Thoracic aorta (tissue), 2 donors: ENCODE data around the gene LMCD1. TPM values are rescaled to one million over a fixed set of nuclear protein-coding genes. Genes with fewer than 3 reads are reported as not detected.

ENCODE experiments used
- ATAC-seq: fragments of 150-250 bp; one replicate; pipeline ENCODE4 v1.8.0; 2017; ENCODE audit warnings: low read depth; ENCODE audit not compliant: insufficient number of reproducible peaks, low FRiP score
- DNase-seq: peaks from one replicate; pipeline ENCODE4 v3.0.0-alpha.2; 2020; ENCODE audit warnings: low spot score
- H3K27ac ChIP-seq, 2 donors: fragments of 200-600 bp; sonication (generic); 1 replicate in 1 of 2; 2 replicates in 1 of 2; pipeline ENCODE4 v1.5.1; 2016; ENCODE audit warnings: mild to moderate bottlenecking in 2 of 2, moderate library complexity in 2 of 2
- H3K27me3 ChIP-seq: fragments of 200-600 bp; sonication (generic); replicated peaks from 2 replicates; pipeline ENCODE4 v1.6.0; 2016; ENCODE audit warnings: mild to moderate bottlenecking; ENCODE audit not compliant: insufficient read depth
- H3K36me3 ChIP-seq: fragments of 200-600 bp; sonication (generic); one replicate; pipeline ENCODE4 v1.5.1; 2016
- H3K4me1 ChIP-seq, 2 donors: fragments of 200-600 bp; sonication (generic); 1 replicate in 1 of 2; 2 replicates in 1 of 2; pipeline versions ENCODE4 v1.5.1 to v1.6.0; 2016; ENCODE audit warnings: low read depth in 2 of 2, mild to moderate bottlenecking in 1 of 2; ENCODE audit not compliant: control insufficient read depth in 1 of 2
- H3K4me3 ChIP-seq: fragments of 200-600 bp; sonication (generic); 2 replicates; pipeline ENCODE4 v1.5.1; 2016; ENCODE audit warnings: mild to moderate bottlenecking
- H3K9me3 ChIP-seq: fragments of 200-600 bp; sonication (generic); 2 replicates; pipeline ENCODE4 v1.5.1; 2016
- total RNA-seq, 2 donors: library from RNA; depleted of rRNA; stranded (reverse); fragments of >200 nt; gene quantifications; one replicate each; pipeline versions ENCODE4 v1.1.0 to v1.2.3, GENCODE V29; 2016
- TF ChIP-seq, protein P1 (sequence below): fragments of 200-600 bp; sonication (generic); IDR thresholded peaks from one replicate; pipeline ENCODE4 v1.5.1; 2019; ENCODE audit warnings: antibody characterized with exemption

The LMCD1 gene
- total RNA-seq, 2 donors from 2014 or later = 813 to 852 TPM

DNA sequence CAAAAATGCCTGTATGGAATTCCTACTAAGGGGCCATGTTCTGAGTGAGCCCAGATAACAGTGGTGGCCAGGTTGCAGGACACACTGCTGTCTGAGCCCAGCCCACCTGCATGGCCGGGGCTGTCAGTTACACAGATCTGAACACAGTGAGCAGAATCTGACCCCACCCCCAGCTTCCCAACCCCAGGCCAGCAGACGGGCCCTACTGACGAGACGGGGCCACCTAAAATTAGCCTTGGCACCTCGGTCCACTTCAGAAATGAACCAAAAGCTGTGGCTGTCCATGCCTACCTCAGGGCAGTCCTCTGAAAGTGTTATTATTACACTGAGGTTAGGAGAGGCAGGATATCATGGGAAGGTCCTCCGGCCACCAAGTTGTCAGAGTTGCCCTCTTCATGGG is 51.8 kb downstream of the LMCD1 start:
- ATAC-seq (no peak), DNase-seq (no peak)
- peaks cover 48% of the 10 kb centered on the region for H3K36me3 ChIP-seq
- TF ChIP-seq, protein P1, sequence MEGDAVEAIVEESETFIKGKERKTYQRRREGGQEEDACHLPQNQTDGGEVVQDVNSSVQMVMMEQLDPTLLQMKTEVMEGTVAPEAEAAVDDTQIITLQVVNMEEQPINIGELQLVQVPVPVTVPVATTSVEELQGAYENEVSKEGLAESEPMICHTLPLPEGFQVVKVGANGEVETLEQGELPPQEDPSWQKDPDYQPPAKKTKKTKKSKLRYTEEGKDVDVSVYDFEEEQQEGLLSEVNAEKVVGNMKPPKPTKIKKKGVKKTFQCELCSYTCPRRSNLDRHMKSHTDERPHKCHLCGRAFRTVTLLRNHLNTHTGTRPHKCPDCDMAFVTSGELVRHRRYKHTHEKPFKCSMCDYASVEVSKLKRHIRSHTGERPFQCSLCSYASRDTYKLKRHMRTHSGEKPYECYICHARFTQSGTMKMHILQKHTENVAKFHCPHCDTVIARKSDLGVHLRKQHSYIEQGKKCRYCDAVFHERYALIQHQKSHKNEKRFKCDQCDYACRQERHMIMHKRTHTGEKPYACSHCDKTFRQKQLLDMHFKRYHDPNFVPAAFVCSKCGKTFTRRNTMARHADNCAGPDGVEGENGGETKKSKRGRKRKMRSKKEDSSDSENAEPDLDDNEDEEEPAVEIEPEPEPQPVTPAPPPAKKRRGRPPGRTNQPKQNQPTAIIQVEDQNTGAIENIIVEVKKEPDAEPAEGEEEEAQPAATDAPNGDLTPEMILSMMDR = no peak
- no peak overlapping the region for H3K4me3 ChIP-seq
- peak overlapping the region; percentile 60 to 81 for H3K27ac ChIP-seq
- peaks cover 64 to 100% of the 10 kb centered on the region in 2 donors for H3K4me1 ChIP-seq
- no peaks in the 10 kb centered on the region for H3K9me3 ChIP-seq
- no peaks in the 10 kb centered on the region for H3K27me3 ChIP-seq

DNA sequence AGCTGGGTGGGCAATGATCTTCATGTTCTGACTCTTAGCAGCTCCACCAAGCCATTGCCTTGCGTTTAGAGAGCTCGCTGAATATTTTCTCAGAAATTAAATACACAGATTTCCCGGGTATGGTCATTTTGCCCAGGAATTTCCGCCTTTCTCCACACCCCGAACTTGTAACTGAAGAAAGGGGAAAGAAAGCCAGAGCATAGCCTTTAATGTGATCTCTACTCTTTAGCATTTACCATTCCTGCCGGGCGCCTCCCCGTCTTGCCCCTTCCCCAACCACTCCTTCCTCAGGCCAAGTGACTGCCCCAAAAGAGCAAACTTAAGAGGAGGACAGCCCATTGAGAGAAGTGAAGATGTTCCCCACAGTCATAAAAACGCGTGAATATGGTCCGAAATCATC is 53.1 kb downstream of the LMCD1 start:
- no peak for DNase-seq
- H3K4me1 ChIP-seq = peaks cover 72 to 100% of the 10 kb centered on the region in 2 donors
- peak overlapping the region; percentile 60 to 81 for H3K27ac ChIP-seq

DNA sequence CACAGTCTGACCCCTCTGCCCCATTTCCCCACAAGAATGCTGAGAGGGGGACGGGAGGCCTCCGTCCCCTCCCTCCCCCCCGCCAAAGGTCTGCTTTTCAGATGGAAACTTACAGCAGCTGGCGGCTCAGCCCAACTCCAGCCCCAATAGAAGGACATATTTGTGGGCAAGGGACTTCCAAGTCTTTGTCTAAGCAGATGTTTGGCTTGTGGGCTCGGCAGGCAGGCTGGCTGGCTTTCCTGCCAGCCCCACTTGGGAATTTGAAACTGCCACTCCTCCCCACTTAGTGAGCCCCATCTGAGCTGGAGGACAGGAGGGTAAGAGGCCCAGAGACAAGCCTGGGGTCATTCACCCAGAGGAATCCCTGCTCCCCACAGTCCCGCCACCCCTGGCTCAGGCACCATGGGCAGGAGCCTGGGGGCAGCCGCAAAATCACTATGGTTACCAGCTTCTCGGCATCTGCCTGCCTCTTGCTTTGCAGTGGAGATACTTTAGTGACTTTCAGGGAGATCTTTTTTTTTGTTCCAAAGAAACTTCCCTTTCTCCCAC is 53.6 kb downstream of the LMCD1 start:
- TF ChIP-seq, protein P1 = no peak

More for the DNA sequence above, 53.1 kb downstream of the LMCD1 start:
- no peak for ATAC-seq
- Histone ChIP-seq H3K36me3 (peaks cover 47% of the 10 kb centered on the region), H3K27me3 (no peaks in the 10 kb centered on the region), H3K9me3 (no peaks in the 10 kb centered on the region), H3K4me3 (peak overlapping the region; percentile 8)
- TF ChIP-seq, protein P1 = no peak

DNA sequence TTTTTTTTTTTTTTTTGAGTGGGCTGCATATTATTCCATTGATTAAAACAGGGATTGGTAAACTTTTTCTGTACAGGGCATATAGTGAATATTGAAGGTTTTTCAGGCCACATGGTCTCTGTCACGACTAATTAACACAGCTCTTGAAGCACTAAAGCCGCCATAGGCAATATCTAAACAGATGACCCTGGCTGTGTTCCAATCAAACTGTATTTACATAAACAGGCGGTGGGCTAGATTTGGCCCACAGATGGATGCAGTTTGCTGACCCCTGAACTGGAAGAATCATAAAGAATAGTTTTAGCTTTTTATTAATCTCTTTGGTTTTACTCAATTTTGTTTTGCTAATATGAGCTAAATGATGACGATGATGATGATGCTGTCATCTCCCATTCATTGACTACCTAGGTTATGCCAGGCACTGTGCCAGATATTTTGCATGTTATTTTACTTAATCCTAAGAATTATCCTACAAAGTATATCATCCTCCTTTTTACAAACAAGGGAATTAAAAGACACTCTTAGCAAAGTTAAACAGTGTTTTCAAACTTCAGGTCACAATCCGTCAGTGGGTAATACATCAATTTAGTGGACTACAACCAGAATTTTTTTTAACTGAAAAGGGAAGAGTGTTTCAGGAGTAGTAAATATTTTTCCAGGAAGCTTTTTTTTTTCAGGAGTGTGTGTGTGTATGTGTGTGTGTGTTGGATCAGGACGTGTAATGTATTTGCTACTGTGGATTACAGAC is 54.3 kb downstream of the LMCD1 start:
- ATAC-seq = no peak
- peaks cover 46% of the 10 kb centered on the region for H3K36me3 ChIP-seq
- TF ChIP-seq, protein P1 = no peak
- H3K9me3 ChIP-seq = no peaks in the 10 kb centered on the region
- H3K27me3 ChIP-seq = no peaks in the 10 kb centered on the region
- no peak overlapping the region for H3K4me3 ChIP-seq
- peaks cover 74 to 100% of the 10 kb centered on the region in 2 donors for H3K4me1 ChIP-seq
- DNase-seq = no peak
- peak overlapping the region; percentile 60 to 81 for H3K27ac ChIP-seq

More for the DNA sequence above, 53.6 kb downstream of the LMCD1 start:
- H3K9me3 ChIP-seq = no peaks in the 10 kb centered on the region
- H3K36me3 ChIP-seq = peaks cover 46% of the 10 kb centered on the region
- ATAC-seq (peak; percentile 22), DNase-seq (no peak)
- H3K4me1 ChIP-seq = peaks cover 77 to 100% of the 10 kb centered on the region in 2 donors
- H3K4me3 ChIP-seq = peak overlapping the region; percentile 35
- H3K27me3 ChIP-seq = no peaks in the 10 kb centered on the region
- peak overlapping the region; percentile 60 to 81 for H3K27ac ChIP-seq

DNA sequence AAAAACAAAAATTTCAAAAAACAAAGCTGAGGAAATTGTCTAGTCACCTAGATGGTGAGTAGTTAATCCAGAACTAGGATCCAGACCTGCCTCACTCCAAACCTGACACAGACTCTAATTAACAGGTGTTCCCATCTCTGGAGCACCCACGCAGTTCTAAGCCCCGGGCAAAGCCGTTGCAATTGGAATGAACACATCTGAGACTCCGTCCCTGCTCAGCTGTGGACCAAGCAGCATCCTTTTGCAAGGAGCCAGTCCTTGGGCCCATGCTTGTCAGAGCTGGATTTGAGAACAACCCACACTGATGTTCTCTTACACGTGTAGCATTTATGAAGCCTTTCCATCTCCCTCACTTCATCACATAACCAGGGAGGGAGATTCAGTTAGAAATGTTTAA is 54.8 kb downstream of the LMCD1 start:
- DNase-seq = no peak

More for the DNA sequence above, 54.8 kb downstream of the LMCD1 start:
- no peaks in the 10 kb centered on the region for H3K27me3 ChIP-seq
- peaks cover 45% of the 10 kb centered on the region for H3K36me3 ChIP-seq
- H3K4me1 ChIP-seq = peaks cover 74 to 100% of the 10 kb centered on the region in 2 donors
- ATAC-seq = no peak
- H3K4me3 ChIP-seq = no peak overlapping the region
- H3K27ac ChIP-seq = peak overlapping the region; percentile 60 to 81
- H3K9me3 ChIP-seq = no peaks in the 10 kb centered on the region
- TF ChIP-seq, protein P1 = no peak
